Right lobe of liver (tissue), 6 donors: ENCODE measurements around the gene EMILIN3. TPM values are rescaled to one million over a fixed set of nuclear protein-coding genes. Genes with fewer than 3 reads are reported as not detected.

ENCODE experiments used
- ATAC-seq, 4 donors: fragments of 200-7000 bp; cut with Tn5 transposase; one replicate each; pipeline ENCODE4 v1.9.1; 2020; ENCODE audit warnings: mild to moderate bottlenecking in 4 of 4, moderate library complexity in 4 of 4
- DNase-seq, 3 donors: peaks; one replicate each; pipeline ENCODE4 v3.0.0-alpha.2; 2020
- H3K27ac ChIP-seq, 3 donors: fragments of 200-600 bp; one replicate each; pipeline ENCODE4 v1.8.0; 2022
- H3K27me3 ChIP-seq, 2 donors: fragments of 200-600 bp; one replicate each; pipeline ENCODE4 v1.8.0; 2022
- H3K36me3 ChIP-seq, 4 donors: fragments of 200-600 bp; sonication (generic) in 1 of 4; one replicate each; pipeline versions ENCODE4 v1.5.1 to v1.8.0; 2017 to 2022; ENCODE audit warnings: control low read depth in 1 of 4
- H3K4me1 ChIP-seq, 4 donors: fragments of 200-600 bp; sonication (generic) in 1 of 4; one replicate each; pipeline versions ENCODE4 v1.5.1 to v1.8.0; 2017 to 2022; ENCODE audit warnings: control low read depth in 1 of 4
- H3K4me3 ChIP-seq, 3 donors: fragments of 200-600 bp; one replicate each; pipeline ENCODE4 v1.8.0; 2022
- H3K9me3 ChIP-seq, 4 donors: fragments of 200-600 bp; sonication (generic) in 1 of 4; one replicate each; pipeline versions ENCODE4 v1.5.1 to v1.8.0; 2017 to 2022; ENCODE audit warnings: control low read depth in 1 of 4
- CTCF ChIP-seq, 4 donors: fragments of 200-600 bp in 3 of 4; fragments of 450-650 bp in 1 of 4; IDR thresholded peaks; one replicate each; pipeline versions ENCODE4 v1.5.1 to v1.8.0; 2016 to 2022; ENCODE audit warnings: antibody characterized with exemption in 4 of 4, mild to moderate bottlenecking in 2 of 4
- POLR2A ChIP-seq: fragments of 450-650 bp; IDR thresholded peaks from one replicate; pipeline ENCODE4 v1.6.1; 2017; ENCODE audit warnings: antibody characterized with exemption, mild to moderate bottlenecking
- WGBS: methylation state at CpG from one replicate; pipeline ENCODE4 v1.1.6; 2018; ENCODE audit warnings: low coverage, low lambda C conversion rate; ENCODE audit not compliant: insufficient coverage; ENCODE audit errors: missing lambda C conversion rate; 5-methylcytosine and 5-hydroxymethylcytosine counted together
- intact Hi-C, 2 donors: fragments of 100-400 bp; cut with DNase I; formaldehyde crosslinking; loops; one replicate each; pipeline versions ENCODE4 v1.11.2 to v1.14.1; 2022
- total RNA-seq, 6 experiments: library from RNA; depleted of rRNA in 2 of 6; stranded (reverse); fragments of >200 nt in 2 of 6; fragmentation: NEBNext Ultra II Directional in 3 of 6; extraction: Animal tissue kit (Norgen Biotek cat#: 25700) in 3 of 6; gene quantifications; one replicate each; pipeline versions ENCODE4 v1.1.0 to v1.2.4, GENCODE V29; 2016 to 2023
- donor health status: DM: no; HTN: yes; CAD: no.
- donor health status: DM: no; HTN: no; CAD: no.
- donor health status: DM: no; HTN: no; CAD: no.
- donor health status: DM: no; HTN: yes; CAD: no.
- donor health status: DM: no; HTN: yes; CAD: no.

EMILIN3 gene
- total RNA-seq, 6 experiments from 2014 or later = 0.07 to 0.09 (median 0.07) TPM; not detected in 3

DNA sequence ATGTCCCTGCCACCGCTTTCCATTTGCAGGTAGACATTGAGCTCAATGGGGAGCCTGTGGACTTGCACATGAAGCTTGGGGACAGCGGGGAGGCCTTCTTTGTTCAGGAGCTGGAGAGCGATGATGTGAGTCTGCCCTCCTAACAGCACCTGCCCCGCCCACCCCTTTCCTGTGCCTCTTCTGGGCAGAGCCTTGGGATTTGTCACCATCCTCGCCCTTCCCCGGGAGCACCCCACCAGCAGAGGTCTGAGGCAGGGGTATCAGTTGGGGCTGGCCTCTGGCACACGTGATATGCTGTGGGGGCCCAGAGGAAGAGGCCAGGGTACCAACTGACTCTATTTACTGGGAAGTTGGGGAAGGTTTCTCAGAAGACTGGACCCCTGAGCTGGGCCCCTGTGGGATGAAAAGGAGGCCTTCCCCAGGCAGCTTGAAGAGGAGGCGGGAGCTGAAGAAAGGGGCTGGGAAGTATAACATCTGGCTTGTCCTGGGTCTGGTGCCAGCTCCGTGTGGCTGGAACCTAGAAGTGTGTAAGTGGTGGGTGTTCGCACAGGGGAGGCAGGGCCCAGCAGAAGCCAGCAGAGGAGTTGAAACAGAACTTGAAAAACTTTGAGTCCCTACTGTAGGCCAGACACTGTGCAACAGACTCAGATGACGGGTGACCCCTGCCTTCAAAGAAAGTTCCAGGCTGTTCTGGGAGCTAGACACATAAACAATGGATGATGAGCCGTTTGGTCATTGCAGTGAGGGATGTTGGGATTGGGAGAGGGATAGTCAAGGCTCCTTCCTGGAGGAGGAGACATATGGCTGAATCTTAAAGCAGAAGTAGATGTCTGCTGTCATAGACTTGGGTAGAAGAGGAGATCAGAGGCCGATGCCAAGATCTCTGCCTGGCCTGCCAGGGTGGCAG lies 18.8 kb downstream of the EMILIN3 start:
- 63% methylated on average over 2 of the region's 13 CpGs for WGBS
- Histone ChIP-seq H3K27me3 (no peaks in the 10 kb centered on the region), H3K36me3 (peaks cover 0 to 45% (median 13%) of the 10 kb centered on the region in 4 donors), H3K4me3 (no peak overlapping the region), H3K27ac (no peak overlapping the region), H3K4me1 (no peaks in the 10 kb centered on the region), H3K9me3 (no peaks in the 10 kb centered on the region)
- intact Hi-C loops = no loop called here
- no peak for DNase-seq
- TF ChIP-seq CTCF (IDR thresholded peaks at IDR 0.05) (no peak), POLR2A (no peak)
- no peak for ATAC-seq

GRCh38 chr20:41345729-41346067 lies 20.9 kb downstream of the EMILIN3 start:
- peak in 1 of 3 donors; percentile 51 for DNase-seq
- TF ChIP-seq POLR2A = no peak
- TF ChIP-seq CTCF (IDR thresholded peaks at IDR 0.05) = no peak
- no peak overlapping the region for H3K27ac ChIP-seq
- H3K9me3 ChIP-seq = no peaks in the 10 kb centered on the region
- ATAC-seq = no peak
- H3K36me3 ChIP-seq = peaks cover 0 to 30% (median 6%) of the 10 kb centered on the region in 4 donors
- H3K27me3 ChIP-seq = no peaks in the 10 kb centered on the region
- WGBS = 79% methylated on average over 8 of the region's 17 CpGs
- no peak overlapping the region for H3K4me3 ChIP-seq
- peaks cover 0 to 8% (median 2%) of the 10 kb centered on the region in 4 donors for H3K4me1 ChIP-seq
- intact Hi-C loops = no loop called here

GRCh38 chr20:41344938-41345728 lies 21.5 kb downstream of the EMILIN3 start:
- no peak for ATAC-seq
- intact Hi-C loops = no loop called here
- peaks cover 0 to 28% (median 6%) of the 10 kb centered on the region in 4 donors for H3K36me3 ChIP-seq
- H3K4me1 ChIP-seq = peaks cover 0 to 8% (median 2%) of the 10 kb centered on the region in 4 donors
- H3K27me3 ChIP-seq = no peaks in the 10 kb centered on the region
- WGBS = 50% methylated on average over 1 of the region's 11 CpGs
- no peak overlapping the region for H3K27ac ChIP-seq
- no peak overlapping the region for H3K4me3 ChIP-seq
- no peak for TF ChIP-seq CTCF (IDR thresholded peaks at IDR 0.05)
- TF ChIP-seq POLR2A = no peak
- DNase-seq = no peak
- H3K9me3 ChIP-seq = no peaks in the 10 kb centered on the region

DNA sequence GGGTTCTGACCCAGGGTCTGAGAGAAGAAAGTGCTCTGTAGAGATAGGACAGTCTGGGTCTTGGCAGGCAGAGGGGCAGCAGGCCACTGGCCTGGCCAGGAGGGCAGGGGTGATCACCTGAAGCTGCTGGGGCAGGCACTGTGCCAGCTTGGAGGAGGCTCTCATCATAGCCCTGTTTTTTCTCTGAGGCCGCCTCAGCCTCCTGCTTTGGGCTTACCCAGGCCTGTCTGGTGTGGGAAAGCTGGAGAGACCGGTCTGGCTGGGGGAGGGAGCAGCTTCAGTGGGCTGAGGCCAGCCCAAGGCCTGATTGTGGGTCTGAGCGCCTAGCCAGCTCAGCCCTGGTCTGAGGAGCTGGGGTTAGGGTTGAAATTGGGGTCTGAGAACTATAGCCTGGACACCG lies 22.1 kb downstream of the EMILIN3 start:
- no peak for TF ChIP-seq POLR2A
- TF ChIP-seq CTCF (IDR thresholded peaks at IDR 0.05) = no peak

More for the DNA sequence above, 22.1 kb downstream of the EMILIN3 start:
- H3K4me1 ChIP-seq = peaks cover 0 to 13% (median 4%) of the 10 kb centered on the region in 4 donors
- 40% methylated on average over 1 of the region's 4 CpGs for WGBS
- H3K27ac ChIP-seq = no peak overlapping the region
- ATAC-seq (no peak), DNase-seq (peak in 1 of 3 donors; percentile 52)
- H3K36me3 ChIP-seq = peaks cover 0 to 21% (median 3%) of the 10 kb centered on the region in 4 donors
- H3K9me3 ChIP-seq = no peaks in the 10 kb centered on the region
- H3K4me3 ChIP-seq = no peak overlapping the region
- H3K27me3 ChIP-seq = no peaks in the 10 kb centered on the region
- intact Hi-C loops = no loop called here
